HG02610 (cell line): ENCODE results near the gene PTCHD1.

ENCODE experiments used
- ATAC-seq: cut with Tn5 transposase; IDR thresholded peaks from one replicate; pipeline ENCODE4 v1.9.1; 2021; ENCODE audit warnings: mild to moderate bottlenecking, moderate library complexity; ENCODE audit not compliant: unreplicated experiment

Gene PTCHD1

GRCh38 chrX:23344904-23345271, 10.2 kb downstream of the PTCHD1 start:
- ATAC-seq = no peak

- ATAC-seq = no peak
These were observed 21.5 kb downstream of the PTCHD1 start for GRCh38 chrX:23356189-23356588.

- no peak for ATAC-seq
These were observed 29.8 kb downstream of the PTCHD1 start for GRCh38 chrX:23364416-23364815.

- ATAC-seq = no peak
These were observed 30.9 kb downstream of the PTCHD1 start for GRCh38 chrX:23365541-23365940.

- no peak for ATAC-seq
These were observed 32.3 kb downstream of the PTCHD1 start for GRCh38 chrX:23366914-23367313.

- no peak for ATAC-seq
These were observed 34.4 kb downstream of the PTCHD1 start for GRCh38 chrX:23369027-23369426.

GRCh38 chrX:23372220-23372902, 37.7 kb downstream of the PTCHD1 start:
- ATAC-seq = no peak

GRCh38 chrX:23373129-23373804, 38.6 kb downstream of the PTCHD1 start:
- no peak for ATAC-seq

- no peak for ATAC-seq
These were observed 39.6 kb downstream of the PTCHD1 start for GRCh38 chrX:23374291-23374690.

- ATAC-seq = no peak
These were observed 41.9 kb downstream of the PTCHD1 start for GRCh38 chrX:23376581-23376980.

- no peak for ATAC-seq
These were observed 45.9 kb downstream of the PTCHD1 start for GRCh38 chrX:23380581-23380980.

- ATAC-seq = no peak
These were observed 46.7 kb downstream of the PTCHD1 start for GRCh38 chrX:23381099-23382087.

GRCh38 chrX:23382572-23382971, 47.9 kb downstream of the PTCHD1 start:
- ATAC-seq = no peak

GRCh38 chrX:23383411-23383810, 48.8 kb downstream of the PTCHD1 start:
- no peak for ATAC-seq

- ATAC-seq = no peak
These were observed 50.6 kb downstream of the PTCHD1 start for GRCh38 chrX:23385242-23385641.

GRCh38 chrX:23386260-23386659, 51.6 kb downstream of the PTCHD1 start:
- ATAC-seq = no peak

- ATAC-seq = no peak
These were observed 52.1 kb downstream of the PTCHD1 start for GRCh38 chrX:23386726-23387125.

- no peak for ATAC-seq
These were observed 53.0 kb downstream of the PTCHD1 start for GRCh38 chrX:23387550-23388184.

GRCh38 chrX:23389196-23389792, 54.6 kb downstream of the PTCHD1 start:
- no peak for ATAC-seq

GRCh38 chrX:23390979-23391378, 56.3 kb downstream of the PTCHD1 start:
- ATAC-seq = no peak

- no peak for ATAC-seq
These were observed 57.5 kb downstream of the PTCHD1 start for GRCh38 chrX:23392195-23392594.
